SK-N-SH (cell line): ENCODE data around the gene SPECC1L.

Source experiments
- EP300 ChIP-seq, 2 experiments: IDR thresholded peaks; 2 replicates each; pipeline versions ENCODE4 v1.4.0 to v1.6.1; 2012; ENCODE audit warnings: borderline replicate concordance in 1 of 2, low read depth in 1 of 2, low read length in 1 of 2
- EZH2phosphoT487 ChIP-seq: fragments of 200-600 bp; sonication (generic); IDR thresholded peaks from 2 replicates; pipeline ENCODE4 v1.6.1; 2017; ENCODE audit warnings: low read depth, mixed run types, mild to moderate bottlenecking, antibody characterized with exemption, moderate library complexity, borderline replicate concordance
- GATA2 ChIP-seq: sonication (generic); formaldehyde crosslinking; IDR thresholded peaks from 2 replicates; pipeline ENCODE4 v1.5.0; 2020; ENCODE audit warnings: mild to moderate bottlenecking, missing genetic modification reagents
- NRF1 ChIP-seq: IDR thresholded peaks from 2 replicates; pipeline ENCODE4 v1.6.1; 2012; ENCODE audit warnings: low read depth, mild to moderate bottlenecking, low read length
- POLR2AphosphoS5 ChIP-seq: IDR thresholded peaks from 2 replicates; pipeline ENCODE4 v1.6.1; 2012; ENCODE audit warnings: low read depth, low read length
- RFX5 ChIP-seq: IDR thresholded peaks from 2 replicates; pipeline ENCODE4 v1.6.1; 2012; ENCODE audit warnings: mild to moderate bottlenecking, improper control_type of control experiment, low read length
- SMC3 ChIP-seq: IDR thresholded peaks from 2 replicates; pipeline ENCODE4 v1.6.1; 2012; ENCODE audit warnings: low read depth, low read length, improper control_type of control experiment
- TAF1 ChIP-seq: IDR thresholded peaks from 2 replicates; pipeline ENCODE4 v1.6.1; 2012; ENCODE audit warnings: low read depth, mild to moderate bottlenecking, low read length, moderate library complexity, borderline replicate concordance
- TCF12 ChIP-seq: IDR thresholded peaks from 2 replicates; pipeline ENCODE4 v1.4.0; 2012
- USF2 ChIP-seq: fragments of 150-350 bp; IDR thresholded peaks from 2 replicates; pipeline ENCODE4 v1.6.1; 2017; ENCODE audit warnings: antibody characterized with exemption, low read length, low read depth, borderline replicate concordance
- TF ChIP-seq, protein P1 (sequence below): fragments of 200-600 bp; sonication (generic); IDR thresholded peaks from 2 replicates; pipeline ENCODE4 v1.6.1; 2017; ENCODE audit warnings: antibody characterized with exemption, mild to moderate bottlenecking, moderate library complexity
- TF ChIP-seq, protein P2 (sequence below): fragments of 150-350 bp; IDR thresholded peaks from 2 replicates; pipeline ENCODE4 v1.6.1; 2016; ENCODE audit warnings: mild to moderate bottlenecking, low read depth, low read length

DNA sequence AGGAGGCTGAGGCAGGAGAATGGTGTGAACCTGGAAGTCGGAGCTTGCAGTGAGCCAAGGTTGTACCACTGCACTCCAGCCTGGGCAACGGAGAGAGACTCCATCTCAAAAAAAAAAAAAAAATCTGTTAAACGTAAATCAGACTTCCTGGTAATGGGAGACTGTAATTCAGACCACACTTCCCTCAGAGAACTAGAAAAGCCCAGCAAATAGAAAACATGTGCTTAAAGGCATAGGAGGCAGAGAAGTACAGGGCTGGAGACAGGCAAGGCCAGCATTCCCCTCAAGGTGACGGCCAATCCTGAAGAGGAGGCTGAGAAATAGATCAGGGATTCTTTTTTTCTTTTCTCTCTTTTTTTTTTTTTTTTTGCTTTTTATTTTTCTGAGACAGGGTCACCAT, 34.0 kb upstream of the SPECC1L start:
- TF ChIP-seq, protein P1, sequence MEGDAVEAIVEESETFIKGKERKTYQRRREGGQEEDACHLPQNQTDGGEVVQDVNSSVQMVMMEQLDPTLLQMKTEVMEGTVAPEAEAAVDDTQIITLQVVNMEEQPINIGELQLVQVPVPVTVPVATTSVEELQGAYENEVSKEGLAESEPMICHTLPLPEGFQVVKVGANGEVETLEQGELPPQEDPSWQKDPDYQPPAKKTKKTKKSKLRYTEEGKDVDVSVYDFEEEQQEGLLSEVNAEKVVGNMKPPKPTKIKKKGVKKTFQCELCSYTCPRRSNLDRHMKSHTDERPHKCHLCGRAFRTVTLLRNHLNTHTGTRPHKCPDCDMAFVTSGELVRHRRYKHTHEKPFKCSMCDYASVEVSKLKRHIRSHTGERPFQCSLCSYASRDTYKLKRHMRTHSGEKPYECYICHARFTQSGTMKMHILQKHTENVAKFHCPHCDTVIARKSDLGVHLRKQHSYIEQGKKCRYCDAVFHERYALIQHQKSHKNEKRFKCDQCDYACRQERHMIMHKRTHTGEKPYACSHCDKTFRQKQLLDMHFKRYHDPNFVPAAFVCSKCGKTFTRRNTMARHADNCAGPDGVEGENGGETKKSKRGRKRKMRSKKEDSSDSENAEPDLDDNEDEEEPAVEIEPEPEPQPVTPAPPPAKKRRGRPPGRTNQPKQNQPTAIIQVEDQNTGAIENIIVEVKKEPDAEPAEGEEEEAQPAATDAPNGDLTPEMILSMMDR = no peak
- TF ChIP-seq POLR2AphosphoS5 (no peak), GATA2 (no peak), EP300 (IDR thresholded peaks at IDR 0.05; ENCODE audit: borderline replicate concordance in 1 of 2, low read depth in 1 of 2, low read length in 1 of 2) (no peak), SMC3 (no peak), TAF1 (no peak), USF2 (no peak), EZH2phosphoT487 (no peak), RFX5 (no peak), NRF1 (no peak), TCF12 (no peak)
- TF ChIP-seq, protein P2, sequence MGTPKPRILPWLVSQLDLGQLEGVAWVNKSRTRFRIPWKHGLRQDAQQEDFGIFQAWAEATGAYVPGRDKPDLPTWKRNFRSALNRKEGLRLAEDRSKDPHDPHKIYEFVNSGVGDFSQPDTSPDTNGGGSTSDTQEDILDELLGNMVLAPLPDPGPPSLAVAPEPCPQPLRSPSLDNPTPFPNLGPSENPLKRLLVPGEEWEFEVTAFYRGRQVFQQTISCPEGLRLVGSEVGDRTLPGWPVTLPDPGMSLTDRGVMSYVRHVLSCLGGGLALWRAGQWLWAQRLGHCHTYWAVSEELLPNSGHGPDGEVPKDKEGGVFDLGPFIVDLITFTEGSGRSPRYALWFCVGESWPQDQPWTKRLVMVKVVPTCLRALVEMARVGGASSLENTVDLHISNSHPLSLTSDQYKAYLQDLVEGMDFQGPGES = no peak
